ENCODE results near the gene CPNE5.

The CPNE5 gene

GRCh38 chr6:36774331-36774730, 64.9 kb downstream of the CPNE5 start:
- TF ChIP-seq EZH2 (optimal IDR thresholded peaks at IDR 0.05; ENCODE audit: low read depth, low read length) (no peak), EZH2phosphoT487 (IDR thresholded peaks at IDR 0.05; ENCODE audit: low read length) (no peak)
- TF ChIP-seq, protein P1, sequence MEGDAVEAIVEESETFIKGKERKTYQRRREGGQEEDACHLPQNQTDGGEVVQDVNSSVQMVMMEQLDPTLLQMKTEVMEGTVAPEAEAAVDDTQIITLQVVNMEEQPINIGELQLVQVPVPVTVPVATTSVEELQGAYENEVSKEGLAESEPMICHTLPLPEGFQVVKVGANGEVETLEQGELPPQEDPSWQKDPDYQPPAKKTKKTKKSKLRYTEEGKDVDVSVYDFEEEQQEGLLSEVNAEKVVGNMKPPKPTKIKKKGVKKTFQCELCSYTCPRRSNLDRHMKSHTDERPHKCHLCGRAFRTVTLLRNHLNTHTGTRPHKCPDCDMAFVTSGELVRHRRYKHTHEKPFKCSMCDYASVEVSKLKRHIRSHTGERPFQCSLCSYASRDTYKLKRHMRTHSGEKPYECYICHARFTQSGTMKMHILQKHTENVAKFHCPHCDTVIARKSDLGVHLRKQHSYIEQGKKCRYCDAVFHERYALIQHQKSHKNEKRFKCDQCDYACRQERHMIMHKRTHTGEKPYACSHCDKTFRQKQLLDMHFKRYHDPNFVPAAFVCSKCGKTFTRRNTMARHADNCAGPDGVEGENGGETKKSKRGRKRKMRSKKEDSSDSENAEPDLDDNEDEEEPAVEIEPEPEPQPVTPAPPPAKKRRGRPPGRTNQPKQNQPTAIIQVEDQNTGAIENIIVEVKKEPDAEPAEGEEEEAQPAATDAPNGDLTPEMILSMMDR (IDR thresholded peaks at IDR 0.05; ENCODE audit: low read length): no peak
- Histone ChIP-seq H2AFZ (ENCODE audit: low read length) (no peak overlapping the region), H3K27me3 (replicated peaks; ENCODE audit: insufficient read depth, low read length) (no peaks in the 10 kb centered on the region), H3K9me2 (replicated peaks; ENCODE audit: insufficient read depth, low read length) (no peaks in the 10 kb centered on the region), H3K9ac (ENCODE audit: low read length) (no peak overlapping the region), H3K79me2 (ENCODE audit: low read length) (no peaks in the 10 kb centered on the region), H3F3A (ENCODE audit: insufficient read depth, low read length) (no peaks in the 10 kb centered on the region), H3K9me3 (replicated peaks; ENCODE audit: insufficient read depth, low read length) (no peaks in the 10 kb centered on the region), H3K27ac (ENCODE audit: low read length) (no peak overlapping the region), H4K20me1 (ENCODE audit: insufficient read depth, low read length) (no peaks in the 10 kb centered on the region), H3K36me3 (replicated peaks; ENCODE audit: insufficient read depth, low read length) (no peaks in the 10 kb centered on the region), H3K4me3 (ENCODE audit: low read length) (no peak overlapping the region), H3K4me2 (ENCODE audit: low read depth, low read length) (no peak overlapping the region), H3K4me1 (ENCODE audit: low read length) (no peaks in the 10 kb centered on the region)
- no peak for DNase-seq

DNA sequence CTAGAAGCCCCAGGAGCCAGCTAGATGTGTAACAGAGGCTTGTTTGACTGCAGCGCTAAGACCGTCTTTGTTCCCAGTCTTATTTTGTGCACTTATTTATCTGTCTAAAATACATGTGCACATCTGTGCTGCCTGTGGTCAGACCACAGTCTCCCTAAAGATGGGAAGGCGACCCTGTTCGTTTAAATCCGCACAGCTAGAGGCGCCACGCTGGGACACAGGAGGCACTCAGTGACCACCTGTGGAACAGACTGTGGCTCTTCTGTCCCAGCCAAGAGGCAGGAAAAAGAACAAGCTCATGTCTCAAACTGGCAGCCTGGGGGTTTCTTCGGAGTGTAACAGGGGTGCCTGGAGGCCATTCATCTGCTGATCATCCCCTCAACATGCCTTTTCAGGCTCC, 66.8 kb downstream of the CPNE5 start:
- no peak for TF ChIP-seq EZH2phosphoT487 (IDR thresholded peaks at IDR 0.05; ENCODE audit: low read length)
- TF ChIP-seq, protein P1 (IDR thresholded peaks at IDR 0.05; ENCODE audit: low read length): no peak
- TF ChIP-seq EZH2 (optimal IDR thresholded peaks at IDR 0.05; ENCODE audit: low read depth, low read length): no peak
- Histone ChIP-seq H3K9me2 (replicated peaks; ENCODE audit: insufficient read depth, low read length) (no peaks in the 10 kb centered on the region), H3K36me3 (replicated peaks; ENCODE audit: insufficient read depth, low read length) (no peaks in the 10 kb centered on the region), H3F3A (ENCODE audit: insufficient read depth, low read length) (no peaks in the 10 kb centered on the region), H3K4me3 (ENCODE audit: low read length) (no peak overlapping the region), H3K9ac (ENCODE audit: low read length) (no peak overlapping the region), H3K27me3 (replicated peaks; ENCODE audit: insufficient read depth, low read length) (no peaks in the 10 kb centered on the region), H3K9me3 (replicated peaks; ENCODE audit: insufficient read depth, low read length) (no peaks in the 10 kb centered on the region), H3K27ac (ENCODE audit: low read length) (no peak overlapping the region), H3K79me2 (ENCODE audit: low read length) (no peaks in the 10 kb centered on the region), H3K4me2 (ENCODE audit: low read depth, low read length) (no peak overlapping the region), H4K20me1 (ENCODE audit: insufficient read depth, low read length) (no peaks in the 10 kb centered on the region), H2AFZ (ENCODE audit: low read length) (no peak overlapping the region), H3K4me1 (ENCODE audit: low read length) (no peaks in the 10 kb centered on the region)
- no peak for DNase-seq

- Histone ChIP-seq H3K27ac (ENCODE audit: low read length) (no peak overlapping the region), H3F3A (ENCODE audit: insufficient read depth, low read length) (no peaks in the 10 kb centered on the region), H2AFZ (ENCODE audit: low read length) (no peak overlapping the region), H3K9me3 (replicated peaks; ENCODE audit: insufficient read depth, low read length) (no peaks in the 10 kb centered on the region), H3K4me3 (ENCODE audit: low read length) (no peak overlapping the region), H3K4me1 (ENCODE audit: low read length) (no peaks in the 10 kb centered on the region), H3K9ac (ENCODE audit: low read length) (no peak overlapping the region), H3K4me2 (ENCODE audit: low read depth, low read length) (no peak overlapping the region), H4K20me1 (ENCODE audit: insufficient read depth, low read length) (no peaks in the 10 kb centered on the region), H3K9me2 (replicated peaks; ENCODE audit: insufficient read depth, low read length) (no peaks in the 10 kb centered on the region), H3K36me3 (replicated peaks; ENCODE audit: insufficient read depth, low read length) (no peaks in the 10 kb centered on the region), H3K27me3 (replicated peaks; ENCODE audit: insufficient read depth, low read length) (no peaks in the 10 kb centered on the region), H3K79me2 (ENCODE audit: low read length) (no peaks in the 10 kb centered on the region)
- TF ChIP-seq EZH2 (optimal IDR thresholded peaks at IDR 0.05; ENCODE audit: low read depth, low read length) (no peak), EZH2phosphoT487 (IDR thresholded peaks at IDR 0.05; ENCODE audit: low read length) (no peak)
- TF ChIP-seq, protein P1 (IDR thresholded peaks at IDR 0.05; ENCODE audit: low read length): no peak
- no peak for DNase-seq
These were observed 68.1 kb downstream of the CPNE5 start for GRCh38 chr6:36771145-36771544.

Data from MM.1S (cell line).